GM18502 (cell line): ENCODE results near the gene SEC23A.
"Not testable (repeated sequence)": the region's sequence is repeated elsewhere in the genome, so short reads cannot be mapped to it uniquely, and the experiment has no call there.

Source experiments
- ATAC-seq: cut with Tn5 transposase; IDR thresholded peaks from one replicate; pipeline ENCODE4 v1.9.1; 2021; ENCODE audit warnings: mild to moderate bottlenecking; ENCODE audit not compliant: unreplicated experiment, poor library complexity

Gene SEC23A

GRCh38 chr14:39094515-39094914 is 8.5 kb downstream of the SEC23A start:
- ATAC-seq, result no peak

- no peak for ATAC-seq
Observed at GRCh38 chr14:39091716-39092115, 11.3 kb downstream of the SEC23A start.

GRCh38 chr14:39090548-39091111 is 12.4 kb downstream of the SEC23A start:
- ATAC-seq, result no peak

- no peak for ATAC-seq
Observed at GRCh38 chr14:39087493-39087892, 15.5 kb downstream of the SEC23A start.

- no peak for ATAC-seq
Observed at GRCh38 chr14:39085933-39086332, 17.1 kb downstream of the SEC23A start.

GRCh38 chr14:39083127-39083526 is 19.9 kb downstream of the SEC23A start:
- ATAC-seq, result no peak

GRCh38 chr14:39080886-39081285 is 22.1 kb downstream of the SEC23A start:
- ATAC-seq, result no peak

GRCh38 chr14:39071096-39071495 is 31.9 kb downstream of the SEC23A start:
- ATAC-seq, result no peak

GRCh38 chr14:39069923-39070322 is 33.1 kb downstream of the SEC23A start:
- ATAC-seq, result no peak

GRCh38 chr14:39069169-39069805 is 33.7 kb downstream of the SEC23A start:
- not testable (repeated sequence) for ATAC-seq

GRCh38 chr14:39060818-39061437 is 42.1 kb downstream of the SEC23A start:
- ATAC-seq, result peak; percentile 99

- ATAC-seq, result no peak
Observed at GRCh38 chr14:39055786-39056474, 47.1 kb downstream of the SEC23A start.

- ATAC-seq, result not testable (repeated sequence)
Observed at GRCh38 chr14:39052869-39053454, 50.1 kb downstream of the SEC23A start.

GRCh38 chr14:39050389-39050788 is 52.6 kb downstream of the SEC23A start:
- no peak for ATAC-seq

- ATAC-seq, result not testable (repeated sequence)
Observed at GRCh38 chr14:39045889-39046288, 57.1 kb downstream of the SEC23A start.

GRCh38 chr14:39043352-39043943 is 59.6 kb downstream of the SEC23A start:
- no peak for ATAC-seq

- no peak for ATAC-seq
Observed at GRCh38 chr14:39040529-39040928, 62.5 kb downstream of the SEC23A start.

GRCh38 chr14:39038542-39038941 is 64.5 kb downstream of the SEC23A start:
- no peak for ATAC-seq

- no peak for ATAC-seq
Observed at GRCh38 chr14:39036760-39037159, 66.3 kb downstream of the SEC23A start.

GRCh38 chr14:39035336-39035735 is 67.7 kb downstream of the SEC23A start:
- ATAC-seq, result no peak
